NCI-H2227 (cell line): ENCODE measurements around the gene KISS1R.
"Not testable (repeated sequence)": the region's sequence is repeated elsewhere in the genome, so short reads cannot be mapped to it uniquely, and the experiment has no call there.

Experiments used
- DNase-seq: peaks from one replicate; lab custom pipeline; 2025; ENCODE audit not compliant: unreplicated experiment; lab: John Stamatoyannopoulos, UW

Gene KISS1R

GRCh38 chr19:881385-882071 lies 35.6 kb upstream of the KISS1R start:
- no peak for DNase-seq

- DNase-seq, result no peak
Measured at GRCh38 chr19:882871-883497, 34.1 kb upstream of the KISS1R start.

GRCh38 chr19:883661-884211 lies 33.4 kb upstream of the KISS1R start:
- no peak for DNase-seq

GRCh38 chr19:884420-885211 lies 32.5 kb upstream of the KISS1R start:
- no peak for DNase-seq

GRCh38 chr19:885536-886224 lies 31.5 kb upstream of the KISS1R start:
- no peak for DNase-seq

GRCh38 chr19:887072-887471 lies 30.1 kb upstream of the KISS1R start:
- DNase-seq, result no peak

GRCh38 chr19:887599-887998 lies 29.5 kb upstream of the KISS1R start:
- no peak for DNase-seq

GRCh38 chr19:888581-889385 lies 28.4 kb upstream of the KISS1R start:
- no peak for DNase-seq

GRCh38 chr19:889662-890295 lies 27.4 kb upstream of the KISS1R start:
- no peak for DNase-seq

- no peak for DNase-seq
Measured at GRCh38 chr19:890831-891230, 26.3 kb upstream of the KISS1R start.

- not testable (repeated sequence) for DNase-seq
Measured at GRCh38 chr19:891421-892200, 25.5 kb upstream of the KISS1R start.

GRCh38 chr19:892243-892893 lies 24.8 kb upstream of the KISS1R start:
- no peak for DNase-seq

GRCh38 chr19:892894-893689 lies 24.0 kb upstream of the KISS1R start, which contains the start of the genes MED16 and RNU6-9:
Gene MED16 (minus strand): TSS chr19:893187. CDS start chr19:891131, 2,056 bp downstream.
Gene RNU6-9 (plus strand): TSS chr19:893484.
- peak; percentile 92 for DNase-seq

- DNase-seq, result no peak
Measured at GRCh38 chr19:896434-896833, 20.7 kb upstream of the KISS1R start.

- DNase-seq, result no peak
Measured at GRCh38 chr19:896999-897398, 20.1 kb upstream of the KISS1R start.

GRCh38 chr19:897442-898039 lies 19.6 kb upstream of the KISS1R start:
- DNase-seq, result no peak

- peak; percentile 81 for DNase-seq
Measured at GRCh38 chr19:898663-899062, 18.5 kb upstream of the KISS1R start.
